ENCODE data around the gene KREMEN1. TPM values are rescaled to one million over a fixed set of nuclear protein-coding genes. Genes with fewer than 3 reads are reported as not detected.

KREMEN1 gene
- total and polyA plus RNA-seq, 7 donors: 7.7 to 68.2 (median 17.5) TPM

DNA sequence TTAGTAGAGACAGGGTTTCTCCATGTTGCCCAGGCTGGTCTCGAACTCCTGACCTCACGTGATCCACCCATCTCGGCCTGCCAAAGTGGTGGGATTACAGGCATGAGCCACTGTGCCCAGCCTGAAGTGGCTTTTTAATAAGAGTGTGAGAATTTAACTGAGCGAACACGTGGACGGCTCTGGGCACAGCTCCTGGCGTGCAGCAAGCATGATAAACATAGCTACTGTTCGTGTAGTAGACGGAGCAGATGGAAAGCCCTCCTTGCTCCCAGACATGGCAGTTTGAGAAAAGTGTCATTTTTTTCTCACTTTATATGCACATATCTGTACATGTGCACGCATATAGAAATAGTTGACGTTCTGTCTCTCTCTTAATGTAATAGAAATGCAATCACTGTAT is 139.9 kb downstream of the KREMEN1 start:
- H3K36me3 ChIP-seq (ENCODE audit: insufficient read depth in 1 of 2, low read depth in 1 of 2): no peaks in the 10 kb centered on the region
- H3K4me3 ChIP-seq: no peak overlapping the region
- no peak overlapping the region for H3K27ac ChIP-seq
- intact Hi-C loops (cut with DNase I): no loop called here
- TF ChIP-seq, protein P1, sequence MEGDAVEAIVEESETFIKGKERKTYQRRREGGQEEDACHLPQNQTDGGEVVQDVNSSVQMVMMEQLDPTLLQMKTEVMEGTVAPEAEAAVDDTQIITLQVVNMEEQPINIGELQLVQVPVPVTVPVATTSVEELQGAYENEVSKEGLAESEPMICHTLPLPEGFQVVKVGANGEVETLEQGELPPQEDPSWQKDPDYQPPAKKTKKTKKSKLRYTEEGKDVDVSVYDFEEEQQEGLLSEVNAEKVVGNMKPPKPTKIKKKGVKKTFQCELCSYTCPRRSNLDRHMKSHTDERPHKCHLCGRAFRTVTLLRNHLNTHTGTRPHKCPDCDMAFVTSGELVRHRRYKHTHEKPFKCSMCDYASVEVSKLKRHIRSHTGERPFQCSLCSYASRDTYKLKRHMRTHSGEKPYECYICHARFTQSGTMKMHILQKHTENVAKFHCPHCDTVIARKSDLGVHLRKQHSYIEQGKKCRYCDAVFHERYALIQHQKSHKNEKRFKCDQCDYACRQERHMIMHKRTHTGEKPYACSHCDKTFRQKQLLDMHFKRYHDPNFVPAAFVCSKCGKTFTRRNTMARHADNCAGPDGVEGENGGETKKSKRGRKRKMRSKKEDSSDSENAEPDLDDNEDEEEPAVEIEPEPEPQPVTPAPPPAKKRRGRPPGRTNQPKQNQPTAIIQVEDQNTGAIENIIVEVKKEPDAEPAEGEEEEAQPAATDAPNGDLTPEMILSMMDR (IDR thresholded peaks at IDR 0.05): no peak
- WGBS, 3 donors: 51 to 67% (median 53%) methylated on average over 11 of the region's 11 CpGs
- H3K27me3 ChIP-seq (ENCODE audit: insufficient read depth in 3 of 3, low read length in 2 of 3): no peaks in the 10 kb centered on the region
- no peak for ATAC-seq
- H3K9me3 ChIP-seq: no peaks in the 10 kb centered on the region
- H3K4me1 ChIP-seq: no peaks in the 10 kb centered on the region
- DNase-seq: no peak

DNA sequence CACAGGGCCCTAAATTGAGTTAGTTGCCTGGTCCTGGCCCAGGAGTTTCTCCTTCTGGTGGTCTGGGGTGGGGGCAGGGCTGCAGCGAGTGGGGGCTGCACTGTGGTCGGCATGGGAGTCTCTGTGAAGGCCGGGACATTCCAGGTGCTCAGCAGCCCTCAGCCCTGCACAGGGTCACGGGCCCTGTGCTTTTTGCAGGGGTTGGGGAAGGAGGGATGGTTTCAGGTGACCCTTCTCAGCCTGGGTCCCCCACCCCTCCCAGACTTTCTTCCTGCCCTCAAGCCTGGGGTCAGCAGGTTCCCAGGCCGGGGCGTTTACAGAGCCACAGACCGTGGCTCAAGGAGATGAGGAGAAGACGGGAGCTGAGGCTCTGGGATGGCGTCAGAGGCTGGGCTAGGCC is 140.7 kb downstream of the KREMEN1 start:
- Histone ChIP-seq H3K4me3 (no peak overlapping the region), H3K4me1 (no peaks in the 10 kb centered on the region), H3K27ac (no peak overlapping the region), H3K27me3 (ENCODE audit: insufficient read depth in 3 of 3, low read length in 2 of 3) (no peaks in the 10 kb centered on the region), H3K9me3 (no peaks in the 10 kb centered on the region), H3K36me3 (ENCODE audit: insufficient read depth in 1 of 2, low read depth in 1 of 2) (no peaks in the 10 kb centered on the region)
- TF ChIP-seq, protein P1 (IDR thresholded peaks at IDR 0.05): no peak
- no peak for DNase-seq
- ATAC-seq: no peak
- WGBS, 3 donors: 85 to 96% (median 92%) methylated on average over 8 to 9 of the region's 9 CpGs
- intact Hi-C loops (cut with DNase I): no loop called here

DNA sequence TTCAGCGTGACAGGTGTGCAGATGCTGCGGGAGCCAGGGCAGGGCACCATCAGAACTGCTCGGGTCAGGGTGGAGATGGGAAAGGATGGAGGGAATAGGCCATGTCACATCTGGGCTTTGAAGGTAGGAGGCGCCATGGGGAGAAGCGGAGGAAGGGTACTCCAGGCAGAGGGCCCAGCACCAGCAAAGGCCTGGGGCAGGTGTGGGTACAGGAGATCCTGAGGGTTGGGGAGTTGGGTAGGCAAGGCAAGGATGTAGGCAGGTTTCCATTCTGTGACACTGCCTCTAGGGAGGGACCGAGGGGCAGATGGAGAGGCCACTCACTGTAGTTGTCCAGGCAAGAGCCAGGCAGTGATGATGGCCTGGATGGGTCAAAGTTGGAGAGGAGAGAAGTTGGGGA is 141.4 kb downstream of the KREMEN1 start:
- Histone ChIP-seq H3K9me3 (no peaks in the 10 kb centered on the region), H3K27me3 (ENCODE audit: insufficient read depth in 3 of 3, low read length in 2 of 3) (no peaks in the 10 kb centered on the region), H3K36me3 (ENCODE audit: insufficient read depth in 1 of 2, low read depth in 1 of 2) (no peaks in the 10 kb centered on the region), H3K27ac (no peak overlapping the region), H3K4me1 (no peaks in the 10 kb centered on the region), H3K4me3 (no peak overlapping the region)
- ATAC-seq (no peak), DNase-seq (no peak)
- TF ChIP-seq, protein P1 (IDR thresholded peaks at IDR 0.05): no peak
- 76 to 85% (median 79%) methylated on average over 6 of the region's 6 CpGs for WGBS, 3 donors
- intact Hi-C loops (cut with DNase I): no loop called here

DNA sequence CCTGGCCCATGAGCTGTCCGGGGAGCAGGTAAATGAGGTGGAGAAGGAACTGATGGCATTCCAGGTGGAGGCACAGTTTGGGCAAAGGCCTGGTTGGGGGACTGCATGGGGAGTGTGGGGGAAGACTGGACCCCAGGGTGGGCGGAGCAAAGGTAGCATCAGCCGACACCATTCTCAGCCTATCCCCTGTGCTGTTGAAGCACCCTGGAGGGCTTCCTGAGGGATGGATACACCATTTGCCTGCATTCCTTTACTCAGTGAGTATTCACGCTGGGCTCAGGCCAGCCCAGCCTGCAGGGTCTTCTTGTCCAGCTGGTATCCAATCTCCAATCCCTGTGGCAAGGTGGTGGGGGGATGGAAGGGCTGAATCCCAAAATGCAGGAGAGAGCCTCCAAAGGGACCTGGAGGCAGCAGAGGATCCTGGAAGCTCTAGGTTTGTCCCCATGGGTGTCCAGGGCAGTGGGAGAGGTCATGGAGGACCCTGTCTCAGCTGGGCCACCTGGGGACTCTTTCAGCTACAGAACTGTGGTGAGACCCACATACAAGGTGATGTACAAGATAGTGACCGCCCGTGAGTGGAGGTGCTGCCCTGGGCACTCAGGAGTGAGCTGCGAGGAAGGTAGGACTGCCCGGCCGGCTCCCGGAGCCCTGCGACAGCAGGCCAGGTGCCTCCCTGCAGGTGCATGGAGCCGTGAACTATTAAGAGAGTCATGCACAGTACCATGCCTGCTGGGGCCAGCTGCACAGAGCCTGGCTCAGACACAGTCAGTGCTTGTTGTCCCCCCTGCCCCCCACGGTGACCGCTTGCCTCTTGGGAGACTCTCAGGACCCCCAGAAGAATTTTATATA is 142.4 kb downstream of the KREMEN1 start:
- intact Hi-C loops (cut with DNase I): no loop called here
- ATAC-seq: no peak
- no peak for DNase-seq

More for the DNA sequence above, 142.4 kb downstream of the KREMEN1 start:
- no peak overlapping the region for H3K27ac ChIP-seq
- H3K4me1 ChIP-seq: no peaks in the 10 kb centered on the region
- 93 to 96% (median 95%) methylated on average over 14 of the region's 14 CpGs for WGBS, 3 donors
- H3K4me3 ChIP-seq: no peak overlapping the region
- H3K27me3 ChIP-seq (ENCODE audit: insufficient read depth in 3 of 3, low read length in 2 of 3): no peaks in the 10 kb centered on the region
- no peaks in the 10 kb centered on the region for H3K36me3 ChIP-seq (ENCODE audit: insufficient read depth in 1 of 2, low read depth in 1 of 2)
- TF ChIP-seq, protein P1 (IDR thresholded peaks at IDR 0.05): no peak
- no peaks in the 10 kb centered on the region for H3K9me3 ChIP-seq
